Measurements from ENCODE around the gene AMHR2. TPM values are rescaled to one million over a fixed set of nuclear protein-coding genes. Genes with fewer than 3 reads are reported as not detected.

AMHR2 gene
- total and polyA plus RNA-seq, 9 donors, result 11.2 to 48.6 (median 32.5) TPM

- no peaks in the 10 kb centered on the region for H3K9me3 ChIP-seq
- H3K36me3 ChIP-seq, result no peaks in the 10 kb centered on the region
- no peak overlapping the region for H3K27ac ChIP-seq
- H3K4me3 ChIP-seq, result no peak overlapping the region
- TF ChIP-seq EP300 (IDR thresholded peaks at IDR 0.05), result no peak
- no peak for TF ChIP-seq POLR2A (IDR thresholded peaks at IDR 0.05)
- no peak for TF ChIP-seq CTCF (IDR thresholded peaks at IDR 0.05)
- WGBS, 3 donors, result 61 to 81% (median 71%) methylated on average over 1 of the region's 1 CpG
- H3K27me3 ChIP-seq, result no peaks in the 10 kb centered on the region
- intact Hi-C loops (cut with DNase I), result loop anchor here in 1 of 4 donors (2.0 kb wide), 1 partner anchor 17 kb away; no protein-coding TSS in a partner anchor
- no peaks in the 10 kb centered on the region for H3K4me1 ChIP-seq (ENCODE audit: insufficient read depth)
- no peak for DNase-seq
Observed at GRCh38 chr12:53472056-53472582, 48.5 kb downstream of the AMHR2 start.

GRCh38 chr12:53474077-53474476, 50.4 kb downstream of the AMHR2 start:
- H3K27me3 ChIP-seq, result no peaks in the 10 kb centered on the region
- H3K9me3 ChIP-seq, result no peaks in the 10 kb centered on the region
- intact Hi-C loops (cut with DNase I), result no loop called here
- TF ChIP-seq CTCF (IDR thresholded peaks at IDR 0.05) (no peak), POLR2A (IDR thresholded peaks at IDR 0.05) (no peak), EP300 (IDR thresholded peaks at IDR 0.05) (no peak)
- no peak overlapping the region for H3K27ac ChIP-seq
- no peak for DNase-seq
- no peaks in the 10 kb centered on the region for H3K4me1 ChIP-seq (ENCODE audit: insufficient read depth)
- WGBS, 3 donors, result 26 to 33% (median 31%) methylated on average over 2 of the region's 2 CpGs
- H3K36me3 ChIP-seq, result no peaks in the 10 kb centered on the region
- no peak overlapping the region for H3K4me3 ChIP-seq

- Histone ChIP-seq H3K27ac (no peak overlapping the region), H3K4me3 (no peak overlapping the region), H3K9me3 (no peaks in the 10 kb centered on the region), H3K27me3 (no peaks in the 10 kb centered on the region), H3K4me1 (ENCODE audit: insufficient read depth) (no peaks in the 10 kb centered on the region), H3K36me3 (no peaks in the 10 kb centered on the region)
- intact Hi-C loops (cut with DNase I), result no loop called here
- WGBS, 3 donors, result 23 to 44% (median 23%) methylated on average over 13 of the region's 13 CpGs
- DNase-seq, result no peak
- TF ChIP-seq EP300 (IDR thresholded peaks at IDR 0.05), result no peak
- no peak for TF ChIP-seq CTCF (IDR thresholded peaks at IDR 0.05)
- TF ChIP-seq POLR2A (IDR thresholded peaks at IDR 0.05), result no peak
Observed at GRCh38 chr12:53474819-53475218, 51.2 kb downstream of the AMHR2 start.

GRCh38 chr12:53476769-53477209, 53.1 kb downstream of the AMHR2 start:
- Histone ChIP-seq H3K36me3 (no peaks in the 10 kb centered on the region), H3K9me3 (no peaks in the 10 kb centered on the region), H3K4me3 (no peak overlapping the region), H3K27me3 (no peaks in the 10 kb centered on the region), H3K4me1 (ENCODE audit: insufficient read depth) (peaks cover 2% of the 10 kb centered on the region), H3K27ac (no peak overlapping the region)
- 52 to 62% (median 56%) methylated on average over 2 of the region's 2 CpGs for WGBS, 3 donors
- no peak for TF ChIP-seq POLR2A (IDR thresholded peaks at IDR 0.05)
- TF ChIP-seq EP300 (IDR thresholded peaks at IDR 0.05), result no peak
- TF ChIP-seq CTCF (IDR thresholded peaks at IDR 0.05), result no peak
- DNase-seq, result no peak
- intact Hi-C loops (cut with DNase I), result no loop called here
